GM23338 (cell line): Measurements from ENCODE around the gene RXFP4. TPM values are rescaled to one million over a fixed set of nuclear protein-coding genes. Genes with fewer than 3 reads are reported as not detected.
"Not testable (repeated sequence)": the region's sequence is repeated elsewhere in the genome, so short reads cannot be mapped to it uniquely, and the experiment has no call there.

Source experiments
- ATAC-seq: fragments of 200-7000 bp; cut with Tn5 transposase; 3 replicates; pipeline ENCODE4 v1.9.1; 2020
- DNase-seq: peaks from one replicate; pipeline ENCODE4 v3.0.0-alpha.2; 2015; ENCODE audit warnings: low spot score
- H2AFZ ChIP-seq: fragments of 200-600 bp; sonication (generic); 2 replicates; pipeline ENCODE4 v1.8.0; 2016; ENCODE audit warnings: antibody characterized with exemption, mild to moderate bottlenecking, moderate library complexity
- H3F3A ChIP-seq: fragments of 200-600 bp; sonication (generic); replicated peaks from 2 replicates; pipeline ENCODE4 v1.8.0; 2017; ENCODE audit warnings: antibody characterized with exemption, mixed run types, low read depth
- H3K27ac ChIP-seq: fragments of 200-600 bp; sonication (generic); 2 replicates; pipeline ENCODE4 v1.6.1; 2016; ENCODE audit warnings: low read depth
- H3K27me3 ChIP-seq: fragments of 200-600 bp; sonication (generic); 2 replicates; pipeline ENCODE4 v1.8.0; 2016; ENCODE audit warnings: mild to moderate bottlenecking, mixed run types, moderate library complexity; ENCODE audit not compliant: insufficient read depth
- H3K36me3 ChIP-seq: fragments of 200-600 bp; sonication (generic); 2 replicates; pipeline ENCODE4 v1.8.0; 2016; ENCODE audit warnings: mild to moderate bottlenecking; ENCODE audit not compliant: insufficient read depth
- H3K4me1 ChIP-seq: fragments of 200-600 bp; sonication (generic); 2 replicates; pipeline ENCODE4 v1.8.0; 2016; ENCODE audit warnings: mild to moderate bottlenecking, moderate library complexity; ENCODE audit not compliant: insufficient read depth
- H3K4me2 ChIP-seq: fragments of 200-600 bp; sonication (generic); 2 replicates; pipeline ENCODE4 v1.7.1; 2017; ENCODE audit warnings: mixed run types
- H3K4me3 ChIP-seq: fragments of 200-600 bp; sonication (generic); 2 replicates; pipeline ENCODE4 v1.6.1; 2016; ENCODE audit warnings: mixed run types
- H3K79me2 ChIP-seq: fragments of 200-600 bp; sonication (generic); replicated peaks from 2 replicates; pipeline ENCODE4 v1.8.0; 2017; ENCODE audit warnings: mild to moderate bottlenecking; ENCODE audit not compliant: insufficient read depth
- H3K9me2 ChIP-seq: fragments of 200-600 bp; sonication (generic); 2 replicates; pipeline ENCODE4 v1.8.0; 2017; ENCODE audit not compliant: insufficient read depth
- H4K20me1 ChIP-seq: fragments of 200-600 bp; sonication (generic); replicated peaks from 2 replicates; pipeline ENCODE4 v1.8.0; 2017; ENCODE audit warnings: mild to moderate bottlenecking; ENCODE audit not compliant: insufficient read depth
- H3K27ac Mint-ChIP-seq: 2 replicates; pipeline ENCODE4 v1.8.0; 2020; ENCODE audit warnings: inconsistent platforms, mild to moderate bottlenecking, moderate library complexity, mixed read lengths
- H3K27me3 Mint-ChIP-seq: 3 replicates; pipeline ENCODE4 v1.8.0; 2022; ENCODE audit warnings: low read depth, mild to moderate bottlenecking, moderate library complexity, mixed read lengths, inconsistent platforms; ENCODE audit not compliant: insufficient read depth, poor library complexity
- H3K36me3 Mint-ChIP-seq: 3 replicates; pipeline ENCODE4 v1.8.0; 2021; ENCODE audit warnings: low read depth, mild to moderate bottlenecking, inconsistent platforms, moderate library complexity, mixed read lengths
- H3K4me1 Mint-ChIP-seq: 3 replicates; pipeline ENCODE4 v1.8.0; 2020; ENCODE audit warnings: mild to moderate bottlenecking, inconsistent platforms, mixed read lengths
- H3K4me3 Mint-ChIP-seq: 3 replicates; pipeline ENCODE4 v1.8.0; 2021; ENCODE audit warnings: moderate library complexity, mild to moderate bottlenecking, inconsistent platforms, mixed read lengths
- H3K9me3 Mint-ChIP-seq: 3 replicates; pipeline ENCODE4 v1.8.0; 2020; ENCODE audit warnings: moderate library complexity, mild to moderate bottlenecking, inconsistent platforms, mixed read lengths
- CTCF ChIP-seq, 2 experiments: fragments of 200-600 bp in 1 of 2; sonication (generic) in 1 of 2; conservative IDR thresholded peaks; 2 replicates each; pipeline versions ENCODE4 v1.5.1 to v1.6.1; 2016 to 2017; ENCODE audit warnings: antibody characterized with exemption in 2 of 2, low read depth in 2 of 2, mild to moderate bottlenecking in 2 of 2, moderate library complexity in 1 of 2
- EZH2phosphoT487 ChIP-seq: fragments of 200-600 bp; sonication (generic); IDR thresholded peaks from one replicate; pipeline ENCODE4 v1.8.1; 2018; ENCODE audit warnings: antibody characterized with exemption; ENCODE audit not compliant: unreplicated experiment
- JUNB ChIP-seq: IDR thresholded peaks from one replicate; pipeline ENCODE4 v1.6.1; 2016; ENCODE audit warnings: antibody characterized with exemption; ENCODE audit not compliant: unreplicated experiment
- NANOG ChIP-seq: IDR thresholded peaks from 2 replicates; pipeline ENCODE4 v1.6.1; 2016; ENCODE audit warnings: antibody characterized with exemption, borderline replicate concordance
- POLR2AphosphoS5 ChIP-seq: IDR thresholded peaks from 2 replicates; pipeline ENCODE4 v1.6.1; 2016; ENCODE audit warnings: antibody characterized with exemption, low read depth
- STAT1 ChIP-seq: IDR thresholded peaks from one replicate; pipeline ENCODE4 v1.6.1; 2016; ENCODE audit warnings: antibody characterized with exemption; ENCODE audit not compliant: unreplicated experiment
- ZNF114 ChIP-seq: fragments of 250-450 bp; sonication (Bioruptor Pico); IDR thresholded peaks from 2 replicates; pipeline ENCODE4 v1.5.0; 2020; ENCODE audit warnings: mild to moderate bottlenecking, moderate library complexity
- ZNF331 ChIP-seq: fragments of 250-450 bp; sonication (Bioruptor Pico); IDR thresholded peaks from 2 replicates; pipeline ENCODE4 v1.5.0; 2020; ENCODE audit warnings: low read depth, mild to moderate bottlenecking, moderate library complexity
- ZNF462 ChIP-seq: fragments of 250-450 bp; sonication (Bioruptor Pico); IDR thresholded peaks from 2 replicates; pipeline ENCODE4 v1.5.0; 2020; ENCODE audit warnings: mild to moderate bottlenecking, moderate library complexity
- polyA plus RNA-seq: library from polyadenylated mRNA; unstranded; fragments of >200 nt; fragmentation: Nextera tagmentation; extraction: Ambion mirVana; gene quantifications from 2 replicates; pipeline ENCODE4 v1.2.1, GENCODE V29; 2016
- total RNA-seq: library from RNA; depleted of rRNA; stranded (reverse); fragments of >200 nt; shearing (Covaris generic); gene quantifications from 2 replicates; pipeline ENCODE4 v1.2.3, GENCODE V29; 2014
- TF ChIP-seq, protein P1 (sequence below): IDR thresholded peaks from one replicate; pipeline ENCODE4 v1.6.1; 2018; ENCODE audit warnings: antibody characterized with exemption; ENCODE audit not compliant: unreplicated experiment

Gene RXFP4
- total and polyA plus RNA-seq, 2 experiments from 2014 or later: not detected

GRCh38 chr1:155930725-155931124, 10.7 kb upstream of the RXFP4 start:
- H3K27ac ChIP-seq, H3K27ac Mint-ChIP-seq, H3K4me3 ChIP-seq, H3K4me2 ChIP-seq, H3K9me3 Mint-ChIP-seq, DNase-seq, H3K27me3 ChIP-seq, ATAC-seq, H3K4me1 Mint-ChIP-seq, H2AFZ ChIP-seq, H3K27me3 Mint-ChIP-seq, H3K9me2 ChIP-seq: not testable (repeated sequence)
- Histone ChIP-seq H3K79me2 (peaks cover 73% of the 10 kb centered on the region), H3K4me1 (peaks cover 16% of the 10 kb centered on the region), H3F3A (peaks cover 24% of the 10 kb centered on the region), H3K36me3 (peaks cover 72% of the 10 kb centered on the region), H4K20me1 (peaks cover 57% of the 10 kb centered on the region)
- Mint-ChIP-seq H3K36me3 (peaks cover 40% of the 10 kb centered on the region), H3K4me3 (peak overlapping the region; percentile 42; the same call in 2 of the 3 replicates)

DNA sequence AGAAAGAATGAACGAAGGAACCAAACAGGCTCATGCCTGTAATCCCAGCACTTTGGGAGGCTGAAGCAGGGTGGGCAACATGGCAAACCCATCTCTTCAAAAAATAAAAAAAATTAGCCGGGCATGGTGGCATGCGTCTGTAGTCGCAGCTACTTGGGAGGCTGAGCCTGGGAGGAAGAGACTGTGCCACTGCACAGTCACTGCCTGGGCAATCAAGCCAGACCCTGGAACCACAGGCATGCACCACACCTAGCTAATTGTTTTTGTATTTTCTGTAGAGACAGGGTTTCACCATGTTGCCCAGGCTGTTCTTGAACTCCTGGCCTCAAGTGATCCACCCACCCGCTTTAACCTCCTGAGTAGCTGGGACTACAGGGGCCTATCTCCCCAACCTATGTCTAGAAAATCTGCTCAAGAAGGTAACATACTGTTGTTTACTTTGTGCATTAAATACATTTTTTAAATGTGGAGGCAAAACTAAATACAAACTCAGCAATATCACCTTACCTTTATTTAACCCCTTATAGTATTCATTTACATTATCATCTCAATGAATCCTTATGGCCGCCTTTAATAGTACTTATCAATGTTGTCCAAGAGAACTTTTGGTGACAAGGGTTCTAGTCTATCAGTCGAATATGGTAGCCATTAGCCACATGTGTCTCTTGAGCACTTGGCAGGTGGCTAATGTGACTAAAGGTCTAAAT, 10.0 kb upstream of the RXFP4 start:
- H3K27me3 Mint-ChIP-seq: peaks cover 7% of the 10 kb centered on the region
- H3K4me1 ChIP-seq: peaks cover 16% of the 10 kb centered on the region
- no peak overlapping the region for H3K27ac Mint-ChIP-seq
- H3F3A ChIP-seq: peaks cover 22% of the 10 kb centered on the region
- ATAC-seq (no peak), DNase-seq (no peak)
- peaks cover 7% of the 10 kb centered on the region; the same call in 2 of the 3 replicates for H3K4me1 Mint-ChIP-seq
- H3K9me2 ChIP-seq: no peaks in the 10 kb centered on the region
- H3K36me3 ChIP-seq: peaks cover 64% of the 10 kb centered on the region
- H3K79me2 ChIP-seq: peaks cover 68% of the 10 kb centered on the region
- no peak overlapping the region for H3K27ac ChIP-seq
- H3K9me3 Mint-ChIP-seq: no peaks in the 10 kb centered on the region
- peak overlapping the region; percentile 49 for H3K4me3 Mint-ChIP-seq
- 0 out of 2 replicates have a peak overlapping the region, but pooled peaks have one; percentile 13 for H3K4me3 ChIP-seq
- H2AFZ ChIP-seq: no peak overlapping the region
- peak overlapping the region; percentile 94 for H3K4me2 ChIP-seq
- peaks cover 32% of the 10 kb centered on the region for H3K36me3 Mint-ChIP-seq
- peaks cover 52% of the 10 kb centered on the region for H4K20me1 ChIP-seq
- no peaks in the 10 kb centered on the region for H3K27me3 ChIP-seq
- TF ChIP-seq ZNF462 (CRISPR knock-in tag): no peak
- TF ChIP-seq ZNF114 (CRISPR knock-in tag): no peak
- TF ChIP-seq JUNB: no peak
- TF ChIP-seq STAT1: no peak
- TF ChIP-seq ZNF331 (CRISPR knock-in tag): no peak
- TF ChIP-seq, protein P1, sequence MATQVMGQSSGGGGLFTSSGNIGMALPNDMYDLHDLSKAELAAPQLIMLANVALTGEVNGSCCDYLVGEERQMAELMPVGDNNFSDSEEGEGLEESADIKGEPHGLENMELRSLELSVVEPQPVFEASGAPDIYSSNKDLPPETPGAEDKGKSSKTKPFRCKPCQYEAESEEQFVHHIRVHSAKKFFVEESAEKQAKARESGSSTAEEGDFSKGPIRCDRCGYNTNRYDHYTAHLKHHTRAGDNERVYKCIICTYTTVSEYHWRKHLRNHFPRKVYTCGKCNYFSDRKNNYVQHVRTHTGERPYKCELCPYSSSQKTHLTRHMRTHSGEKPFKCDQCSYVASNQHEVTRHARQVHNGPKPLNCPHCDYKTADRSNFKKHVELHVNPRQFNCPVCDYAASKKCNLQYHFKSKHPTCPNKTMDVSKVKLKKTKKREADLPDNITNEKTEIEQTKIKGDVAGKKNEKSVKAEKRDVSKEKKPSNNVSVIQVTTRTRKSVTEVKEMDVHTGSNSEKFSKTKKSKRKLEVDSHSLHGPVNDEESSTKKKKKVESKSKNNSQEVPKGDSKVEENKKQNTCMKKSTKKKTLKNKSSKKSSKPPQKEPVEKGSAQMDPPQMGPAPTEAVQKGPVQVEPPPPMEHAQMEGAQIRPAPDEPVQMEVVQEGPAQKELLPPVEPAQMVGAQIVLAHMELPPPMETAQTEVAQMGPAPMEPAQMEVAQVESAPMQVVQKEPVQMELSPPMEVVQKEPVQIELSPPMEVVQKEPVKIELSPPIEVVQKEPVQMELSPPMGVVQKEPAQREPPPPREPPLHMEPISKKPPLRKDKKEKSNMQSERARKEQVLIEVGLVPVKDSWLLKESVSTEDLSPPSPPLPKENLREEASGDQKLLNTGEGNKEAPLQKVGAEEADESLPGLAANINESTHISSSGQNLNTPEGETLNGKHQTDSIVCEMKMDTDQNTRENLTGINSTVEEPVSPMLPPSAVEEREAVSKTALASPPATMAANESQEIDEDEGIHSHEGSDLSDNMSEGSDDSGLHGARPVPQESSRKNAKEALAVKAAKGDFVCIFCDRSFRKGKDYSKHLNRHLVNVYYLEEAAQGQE: no peak
- no peak for TF ChIP-seq POLR2AphosphoS5
- TF ChIP-seq CTCF (conservative IDR thresholded peaks at IDR 0.05; ENCODE audit: low read depth in 2 of 2): no peak
- no peak for TF ChIP-seq NANOG
- no peak for TF ChIP-seq EZH2phosphoT487
